ENCODE measurements around the gene KIF3B.
"Not testable (repeated sequence)": the region's sequence is repeated elsewhere in the genome, so short reads cannot be mapped to it uniquely, and the experiment has no call there.

KIF3B gene

GRCh38 chr20:32277361-32278198 lies at the start of gene KIF3B:
Gene KIF3B, plus strand, starts transcription at chr20:32277651. Its CDS starts 32,127 bp downstream, at chr20:32309778.
- DNase-seq: peak; percentile 95

- no peak for DNase-seq
These were observed 49.4 kb upstream of the KIF3B start for GRCh38 chr20:32227744-32228688.

GRCh38 chr20:32229251-32229747 lies 48.2 kb upstream of the KIF3B start:
- no peak for DNase-seq

- no peak for DNase-seq
These were observed 46.7 kb upstream of the KIF3B start for GRCh38 chr20:32230707-32231106.

GRCh38 chr20:32231245-32231644 lies 46.2 kb upstream of the KIF3B start:
- DNase-seq: no peak

GRCh38 chr20:32231847-32232246 lies 45.6 kb upstream of the KIF3B start:
- no peak for DNase-seq

GRCh38 chr20:32232326-32232886 lies 45.0 kb upstream of the KIF3B start:
- DNase-seq: no peak

GRCh38 chr20:32233286-32233685 lies 44.2 kb upstream of the KIF3B start:
- DNase-seq: no peak

- DNase-seq: no peak
These were observed 43.2 kb upstream of the KIF3B start for GRCh38 chr20:32234135-32234808.

- no peak for DNase-seq
These were observed 42.0 kb upstream of the KIF3B start for GRCh38 chr20:32235331-32236047.

- DNase-seq: no peak
These were observed 41.4 kb upstream of the KIF3B start for GRCh38 chr20:32236048-32236533.

- DNase-seq: no peak
These were observed 40.6 kb upstream of the KIF3B start for GRCh38 chr20:32236819-32237218.

GRCh38 chr20:32237419-32237818 lies 40.0 kb upstream of the KIF3B start:
- no peak for DNase-seq

GRCh38 chr20:32238483-32239425 lies 38.7 kb upstream of the KIF3B start:
- no peak for DNase-seq

- DNase-seq: no peak
These were observed 37.2 kb upstream of the KIF3B start for GRCh38 chr20:32240205-32240604.

GRCh38 chr20:32241807-32242206 lies 35.6 kb upstream of the KIF3B start:
- peak; percentile 67 for DNase-seq

- no peak for DNase-seq
These were observed 33.2 kb upstream of the KIF3B start for GRCh38 chr20:32244150-32244823.

GRCh38 chr20:32244959-32245358 lies 32.5 kb upstream of the KIF3B start:
- no peak for DNase-seq

- not testable (repeated sequence) for DNase-seq
These were observed 31.2 kb upstream of the KIF3B start for GRCh38 chr20:32246208-32246607.

GRCh38 chr20:32248043-32248442 lies 29.4 kb upstream of the KIF3B start:
- DNase-seq: no peak

All from NCI-H82 (cell line).